ENCODE results near the gene OR10Z1.

The OR10Z1 gene

GRCh38 chr1:158654571-158654970 lies 49.5 kb downstream of the OR10Z1 start:
- FAIRE-seq (no peak), DNase-seq (ENCODE audit: insufficient read length, low spot score) (no peak)
- TF ChIP-seq, protein P1, sequence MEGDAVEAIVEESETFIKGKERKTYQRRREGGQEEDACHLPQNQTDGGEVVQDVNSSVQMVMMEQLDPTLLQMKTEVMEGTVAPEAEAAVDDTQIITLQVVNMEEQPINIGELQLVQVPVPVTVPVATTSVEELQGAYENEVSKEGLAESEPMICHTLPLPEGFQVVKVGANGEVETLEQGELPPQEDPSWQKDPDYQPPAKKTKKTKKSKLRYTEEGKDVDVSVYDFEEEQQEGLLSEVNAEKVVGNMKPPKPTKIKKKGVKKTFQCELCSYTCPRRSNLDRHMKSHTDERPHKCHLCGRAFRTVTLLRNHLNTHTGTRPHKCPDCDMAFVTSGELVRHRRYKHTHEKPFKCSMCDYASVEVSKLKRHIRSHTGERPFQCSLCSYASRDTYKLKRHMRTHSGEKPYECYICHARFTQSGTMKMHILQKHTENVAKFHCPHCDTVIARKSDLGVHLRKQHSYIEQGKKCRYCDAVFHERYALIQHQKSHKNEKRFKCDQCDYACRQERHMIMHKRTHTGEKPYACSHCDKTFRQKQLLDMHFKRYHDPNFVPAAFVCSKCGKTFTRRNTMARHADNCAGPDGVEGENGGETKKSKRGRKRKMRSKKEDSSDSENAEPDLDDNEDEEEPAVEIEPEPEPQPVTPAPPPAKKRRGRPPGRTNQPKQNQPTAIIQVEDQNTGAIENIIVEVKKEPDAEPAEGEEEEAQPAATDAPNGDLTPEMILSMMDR (IDR thresholded peaks at IDR 0.05; ENCODE audit: insufficient read depth, missing control alignments): no peak

Measured in D721Med (cell line).